Caco-2 (cell line): Measurements from ENCODE around the gene DYNLT2. TPM values are rescaled to one million over a fixed set of nuclear protein-coding genes. Genes with fewer than 3 reads are reported as not detected.
A peak's percentile ranks its signal among the peaks of the same experiment; 100 is the strongest.
"Not testable (repeated sequence)": the region's sequence is repeated elsewhere in the genome, so short reads cannot be mapped to it uniquely, and the experiment has no call there.

ENCODE experiments used
- BruUV-seq: library from RNA; stranded (reverse); fragments of 400-500 nt; replicated peaks from 2 replicates; lab custom pipeline; 2021; lab: Mats Ljungman, UMichigan
- CTCF ChIA-PET: fragments of 300-600 bp; sonication (Branson Sonifier 250); formaldehyde crosslinking; loops from one replicate; lab custom pipeline; 2022; ENCODE audit warnings: antibody characterized with exemption; lab: Charles Lee
- POLR2A ChIA-PET: fragments of 300-600 bp; sonication (Branson Sonifier 250); formaldehyde crosslinking; loops from one replicate; lab custom pipeline; 2022; ENCODE audit warnings: antibody characterized with exemption; lab: Charles Lee
- DNase-seq, 2 experiments: peaks; one replicate each; pipeline versions ENCODE4 v3.0.0 to v3.0.0-alpha.2; 2020 to 2022
- H3K27me3 ChIP-seq: replicated peaks from 2 replicates; pipeline ENCODE4 v1.6.0; 2011; ENCODE audit warnings: low read length; ENCODE audit not compliant: control insufficient read depth, insufficient read depth
- H3K36me3 ChIP-seq: 2 replicates; pipeline ENCODE4 v1.5.1; 2011; ENCODE audit warnings: low read length; ENCODE audit not compliant: control insufficient read depth, insufficient read depth
- H3K4me1 ChIP-seq: fragments of 250-450 bp; sonication (Bioruptor Pico); 2 replicates; pipeline ENCODE4 v1.5.1; 2020; ENCODE audit warnings: mild to moderate bottlenecking
- H3K4me3 ChIP-seq: 2 replicates; pipeline ENCODE4 v1.5.1; 2011; ENCODE audit warnings: low read depth, mild to moderate bottlenecking, control low read depth, low read length
- H3K9me3 ChIP-seq: fragments of 250-450 bp; sonication (Bioruptor Pico); 2 replicates; pipeline ENCODE4 v1.5.1; 2020; ENCODE audit warnings: mild to moderate bottlenecking, moderate library complexity
- H3K27ac Mint-ChIP-seq: one replicate; pipeline ENCODE4 v1.8.0; 2022; ENCODE audit warnings: mixed read lengths; ENCODE audit not compliant: unreplicated experiment
- H3K27me3 Mint-ChIP-seq: one replicate; pipeline ENCODE4 v1.8.0; 2022; ENCODE audit warnings: mixed read lengths; ENCODE audit not compliant: insufficient read depth, unreplicated experiment
- H3K36me3 Mint-ChIP-seq: one replicate; pipeline ENCODE4 v1.8.0; 2022; ENCODE audit warnings: mild to moderate bottlenecking, mixed read lengths; ENCODE audit not compliant: insufficient read depth, unreplicated experiment
- H3K4me1 Mint-ChIP-seq: one replicate; pipeline ENCODE4 v1.8.0; 2022; ENCODE audit warnings: low read depth, mixed read lengths; ENCODE audit not compliant: unreplicated experiment
- H3K4me3 Mint-ChIP-seq: one replicate; pipeline ENCODE4 v1.8.0; 2022; ENCODE audit warnings: mild to moderate bottlenecking, moderate library complexity, mixed read lengths; ENCODE audit not compliant: unreplicated experiment
- H3K9me3 Mint-ChIP-seq: one replicate; pipeline ENCODE4 v1.8.0; 2022; ENCODE audit warnings: mixed read lengths; ENCODE audit not compliant: unreplicated experiment
- CTCF ChIP-seq, 2 experiments: fragments of 200-600 bp in 1 of 2; IDR thresholded peaks; 1 replicate in 1 of 2; 2 replicates in 1 of 2; pipeline versions ENCODE4 v1.5.1 to v1.8.0; 2011 to 2022; ENCODE audit warnings: antibody characterized with exemption in 1 of 2, control low read depth in 1 of 2, inconsistent platforms in 1 of 2, low read depth in 1 of 2, low read length in 1 of 2, mild to moderate bottlenecking in 1 of 2, moderate library complexity in 1 of 2; ENCODE audit not compliant: insufficient read depth in 1 of 2, severe bottlenecking in 1 of 2, unreplicated experiment in 1 of 2
- intact Hi-C: fragments of 100-400 bp; cut with micrococcal nuclease; formaldehyde crosslinking; loops from one replicate; pipeline ENCODE4 v1.10.0; 2022; ENCODE audit not compliant: unreplicated experiment
- total RNA-seq: library from RNA; stranded (reverse); gene quantifications from 2 replicates; pipeline ENCODE4 v1.2.3, GENCODE V29; 2022

The DYNLT2 gene
- total RNA-seq, 1 experiment from 2014 or later, result 2.4 TPM

GRCh38 chr6:169701311-169701953 is 49.9 kb downstream of the DYNLT2 start:
- peaks cover 25% of the 10 kb centered on the region for H3K4me1 ChIP-seq

GRCh38 chr6:169700296-169700695 is 51.1 kb downstream of the DYNLT2 start:
- peak in 1 of 2 experiments; percentile 3 for TF ChIP-seq CTCF (IDR thresholded peaks at IDR 0.05; ENCODE audit: insufficient read depth in 1 of 2, low read depth in 1 of 2, low read length in 1 of 2, severe bottlenecking in 1 of 2, unreplicated experiment in 1 of 2)

More at GRCh38 chr6:169701311-169701953, 49.9 kb downstream of the DYNLT2 start:
- peaks cover 10% of the 10 kb centered on the region for H3K4me1 Mint-ChIP-seq
- peaks cover 1% of the 10 kb centered on the region for H3K36me3 ChIP-seq
- H3K4me3 Mint-ChIP-seq, result peak overlapping the region; percentile 85
- peak in 1 of 2 experiments; percentile 20 for DNase-seq
- H3K9me3 ChIP-seq, result no peaks in the 10 kb centered on the region
- ChIA-PET CTCF (no interaction called here), POLR2A (interaction anchor here (0.6 to 1.0 kb wide), 4 partner anchors 10 to 84 kb away, joined by 3 to 5 read pairs (median 3); no protein-coding TSS in a partner anchor)
- H3K4me3 ChIP-seq, result peak overlapping the region; percentile 87
- peaks cover 52% of the 10 kb centered on the region for H3K36me3 Mint-ChIP-seq
- no peaks in the 10 kb centered on the region for H3K9me3 Mint-ChIP-seq
- TSS peak; percentile 81 for BruUV-seq
- peak overlapping the region; percentile 85 for H3K27ac Mint-ChIP-seq
- no peaks in the 10 kb centered on the region for H3K27me3 ChIP-seq
- no peak for TF ChIP-seq CTCF (IDR thresholded peaks at IDR 0.05; ENCODE audit: insufficient read depth in 1 of 2, low read depth in 1 of 2, low read length in 1 of 2, severe bottlenecking in 1 of 2, unreplicated experiment in 1 of 2)
- H3K27me3 Mint-ChIP-seq, result no peaks in the 10 kb centered on the region
- intact Hi-C loops, result loop anchor here (5.0 kb wide), 3 partner anchors 591 to 851 kb away; partner anchors contain the start of genes DLL1, PSMB1 and TBP

GRCh38 chr6:169697115-169697514 is 54.3 kb downstream of the DYNLT2 start:
- TF ChIP-seq CTCF (IDR thresholded peaks at IDR 0.05; ENCODE audit: insufficient read depth in 1 of 2, low read depth in 1 of 2, low read length in 1 of 2, severe bottlenecking in 1 of 2, unreplicated experiment in 1 of 2), result peak in 1 of 2 experiments; percentile 21
- H3K9me3 ChIP-seq, H3K27me3 ChIP-seq, POLR2A ChIA-PET, BruUV-seq, H3K27me3 Mint-ChIP-seq, H3K9me3 Mint-ChIP-seq, H3K27ac Mint-ChIP-seq, intact Hi-C loops, H3K4me3 Mint-ChIP-seq, H3K4me1 ChIP-seq, CTCF ChIA-PET, H3K4me1 Mint-ChIP-seq, H3K36me3 ChIP-seq, H3K4me3 ChIP-seq: not testable (repeated sequence)
- peak in 1 of 2 experiments; percentile 40 for DNase-seq
- peaks cover 32% of the 10 kb centered on the region for H3K36me3 Mint-ChIP-seq

More at GRCh38 chr6:169700296-169700695, 51.1 kb downstream of the DYNLT2 start:
- Histone ChIP-seq H3K4me1 (peaks cover 17% of the 10 kb centered on the region), H3K36me3 (peaks cover 1% of the 10 kb centered on the region), H3K4me3 (no peak overlapping the region; the same call in 1 of the 2 replicates), H3K9me3 (0 out of 2 replicates have a peak, but pooled peaks cover 3% of the 10 kb centered on the region), H3K27me3 (no peaks in the 10 kb centered on the region)
- intact Hi-C loops, result loop anchor here (5.0 kb wide), 3 partner anchors 592 to 852 kb away; partner anchors contain the start of genes DLL1, PSMB1 and TBP
- Mint-ChIP-seq H3K36me3 (peaks cover 53% of the 10 kb centered on the region), H3K4me1 (no peaks in the 10 kb centered on the region), H3K27ac (no peak overlapping the region), H3K4me3 (peak overlapping the region; percentile 85), H3K27me3 (no peaks in the 10 kb centered on the region), H3K9me3 (no peaks in the 10 kb centered on the region)
- BruUV-seq, result no TSS peak
- ChIA-PET CTCF (interaction anchor here (0.7 kb wide), 1 partner anchor 743 kb away, joined by 3 read pairs; no protein-coding TSS in a partner anchor), POLR2A (no interaction called here)
- DNase-seq, result no peak
